Ramos (cell line): Measurements from ENCODE around the gene TAS2R40.
"Not testable (repeated sequence)": the region's sequence is repeated elsewhere in the genome, so short reads cannot be mapped to it uniquely, and the experiment has no call there.

ENCODE experiments used
- in situ Hi-C: fragments of 300-500 bp; cut with MboI; formaldehyde crosslinking; loops from one replicate; pipeline ENCODE4 v1.14.3; 2022; ENCODE audit warnings: low sequenced_read_pairs; ENCODE audit not compliant: unreplicated experiment

The TAS2R40 gene

DNA sequence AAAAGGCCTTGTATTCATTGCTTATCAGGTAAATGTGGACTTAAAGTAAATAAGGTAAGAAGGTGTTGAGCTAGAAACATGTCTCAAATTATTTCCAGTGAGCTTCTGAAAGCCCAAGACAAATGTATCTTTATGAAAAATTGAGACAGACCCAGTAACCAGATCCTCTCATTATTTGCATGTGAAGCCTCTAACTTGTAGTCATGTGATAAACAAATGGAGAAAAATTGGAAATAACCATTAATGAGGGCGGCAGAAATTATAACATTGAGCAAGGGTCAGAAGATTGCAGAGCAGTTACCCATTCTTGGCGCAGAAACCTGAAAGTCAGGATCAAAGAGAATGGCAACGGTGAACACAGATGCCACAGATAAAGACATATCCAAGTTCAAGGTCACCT lies at the start of gene TAS2R40:
TSS of gene TAS2R40 (plus strand) at position 301 of the 400 bp plus-strand sequence. CDS start at position 343, 42 bp downstream.
- in situ Hi-C loops: no loop called here

GRCh38 chr7:143172354-143172753 lies 49.5 kb upstream of the TAS2R40 start:
- in situ Hi-C loops: no loop called here

DNA sequence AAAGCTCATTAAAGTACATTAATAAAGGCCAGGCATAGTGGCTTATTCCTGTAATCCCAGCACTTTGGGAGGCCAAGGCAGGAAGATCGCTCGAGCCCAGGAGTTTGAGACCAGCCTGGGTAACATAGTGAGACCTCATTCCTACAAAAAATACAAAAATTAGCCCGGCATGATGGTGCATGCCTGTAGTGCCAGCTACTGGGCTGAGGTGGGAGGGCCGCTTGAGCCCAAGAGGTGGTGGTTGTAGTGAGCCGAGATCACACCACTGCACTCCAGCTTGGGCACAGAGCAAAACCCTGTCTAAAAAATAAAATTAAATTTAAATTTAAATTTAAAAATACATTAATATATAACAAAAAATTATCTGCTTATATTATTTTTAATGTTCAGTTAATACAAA lies 45.7 kb upstream of the TAS2R40 start:
- in situ Hi-C loops: no loop called here

DNA sequence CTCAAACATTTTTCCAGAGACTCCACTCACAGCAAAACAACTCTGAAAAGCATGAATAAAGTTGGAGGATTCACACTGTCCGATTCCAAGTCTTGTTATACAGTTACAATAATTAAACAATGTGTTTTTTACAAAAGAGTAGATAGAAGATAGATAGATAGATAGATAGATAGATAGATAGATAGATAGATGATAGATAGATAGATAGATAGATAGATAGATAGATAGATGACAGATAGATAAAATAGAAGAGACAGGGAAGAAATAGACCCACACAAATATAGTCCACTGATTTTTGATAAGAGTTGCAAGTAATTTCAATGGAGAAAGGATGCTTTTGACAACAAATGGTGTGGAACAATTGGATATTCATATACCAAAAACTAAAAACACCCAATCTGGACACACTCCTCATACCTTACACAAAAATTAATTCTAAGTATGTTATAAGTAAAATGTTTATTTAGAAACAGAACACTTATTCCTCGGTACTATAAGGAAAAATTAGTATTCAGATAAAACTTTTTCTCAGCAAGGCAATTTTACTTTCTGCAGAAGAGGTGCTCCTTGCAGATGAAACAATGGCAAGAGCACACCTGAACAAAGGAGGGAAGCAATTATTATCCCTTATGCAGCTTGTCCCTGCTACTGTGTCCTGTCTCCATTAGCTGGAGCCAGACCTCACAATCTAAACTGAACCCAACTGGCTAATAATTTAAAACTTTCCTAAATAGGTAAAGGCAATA lies 44.3 kb upstream of the TAS2R40 start:
- in situ Hi-C loops: no loop called here

GRCh38 chr7:143180771-143181170 lies 41.1 kb upstream of the TAS2R40 start:
- in situ Hi-C loops: not testable (repeated sequence)

GRCh38 chr7:143181349-143181748 lies 40.5 kb upstream of the TAS2R40 start:
- in situ Hi-C loops: no loop called here

DNA sequence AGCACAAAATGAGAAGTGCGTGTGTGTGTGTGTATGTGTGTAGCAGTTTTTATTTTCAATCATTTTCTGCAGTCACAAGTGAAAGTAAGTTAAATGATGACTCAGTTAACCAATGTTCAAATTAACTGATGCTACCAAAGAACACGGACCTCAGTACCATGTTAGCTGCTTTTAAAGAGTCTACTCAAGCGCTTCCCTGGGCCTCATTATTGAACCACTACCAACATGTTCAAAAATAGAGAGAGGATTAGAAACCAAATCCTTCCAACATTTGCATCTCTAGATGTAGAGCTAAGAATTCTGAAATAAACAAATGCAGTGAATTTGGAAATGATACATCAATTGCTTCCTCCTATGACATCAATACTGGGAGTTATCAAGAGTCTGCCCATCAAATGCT lies 38.8 kb upstream of the TAS2R40 start, which contains the start of gene TAS2R39:
TSS of gene TAS2R39 (plus strand) at position 396 of the 400 bp plus-strand sequence. CDS start at position 396, 0 bp downstream.
- in situ Hi-C loops: no loop called here

- in situ Hi-C loops: no loop called here
Observed at GRCh38 chr7:143185551-143185950, 36.3 kb upstream of the TAS2R40 start.

DNA sequence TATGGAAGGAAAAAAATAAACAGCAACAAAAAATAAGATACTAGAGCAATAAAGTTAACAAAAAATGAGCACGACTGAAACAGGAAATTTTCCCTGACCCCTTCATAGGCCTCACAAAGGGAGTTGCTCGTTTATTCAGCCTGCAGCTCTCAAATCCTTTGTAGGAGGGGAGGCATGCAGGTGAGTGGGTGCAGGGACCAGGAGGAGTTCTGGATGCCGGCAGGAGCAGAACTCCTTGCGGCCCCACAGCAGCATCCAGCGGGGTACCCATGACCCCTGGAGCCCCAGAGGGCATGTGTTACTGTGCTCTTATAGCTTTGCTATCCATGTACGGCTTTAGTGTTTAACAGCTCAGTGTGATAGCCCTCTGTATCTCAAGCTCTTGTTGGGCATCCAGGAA lies 32.8 kb upstream of the TAS2R40 start:
- in situ Hi-C loops: no loop called here

- in situ Hi-C loops: no loop called here
Observed at GRCh38 chr7:143193880-143194279, 28.0 kb upstream of the TAS2R40 start.

DNA sequence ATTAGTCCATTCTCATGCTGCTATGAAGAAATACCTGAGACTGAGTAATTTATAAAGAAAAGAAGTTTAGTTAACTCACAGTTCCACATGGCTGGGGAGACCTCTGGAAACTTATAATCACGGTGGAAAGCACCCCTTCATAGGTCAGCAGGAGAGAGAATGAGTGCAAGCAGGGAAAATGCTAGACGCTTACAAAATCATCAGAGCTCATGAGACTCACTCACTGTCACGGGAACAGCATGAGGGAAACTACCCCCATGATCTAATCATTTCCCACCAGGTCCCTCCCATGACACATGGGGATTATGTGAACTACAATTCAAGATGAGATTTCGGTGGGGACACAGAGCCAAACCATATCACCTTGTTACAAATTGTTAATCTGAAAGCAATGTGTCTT lies 22.8 kb upstream of the TAS2R40 start:
- in situ Hi-C loops: no loop called here

DNA sequence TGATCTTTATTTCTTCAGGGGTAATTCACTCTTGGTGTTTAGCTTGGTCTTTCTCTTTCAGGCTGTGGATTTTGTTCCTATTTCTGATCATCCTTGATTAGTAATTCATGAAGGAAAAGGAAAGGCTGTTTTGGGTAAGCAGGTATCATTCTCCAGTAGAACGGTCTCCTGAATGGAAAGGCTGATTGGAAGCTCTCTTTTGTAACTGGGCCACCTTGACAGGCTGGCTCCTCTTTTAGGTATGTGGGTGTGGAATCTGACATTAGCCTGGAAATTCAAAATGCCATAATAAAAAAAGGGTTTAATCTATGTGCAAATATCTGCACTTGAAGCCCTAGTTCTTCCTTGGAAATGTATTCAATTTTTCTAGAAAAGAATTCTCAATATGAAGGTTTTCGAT lies 19.7 kb upstream of the TAS2R40 start:
- in situ Hi-C loops: no loop called here

DNA sequence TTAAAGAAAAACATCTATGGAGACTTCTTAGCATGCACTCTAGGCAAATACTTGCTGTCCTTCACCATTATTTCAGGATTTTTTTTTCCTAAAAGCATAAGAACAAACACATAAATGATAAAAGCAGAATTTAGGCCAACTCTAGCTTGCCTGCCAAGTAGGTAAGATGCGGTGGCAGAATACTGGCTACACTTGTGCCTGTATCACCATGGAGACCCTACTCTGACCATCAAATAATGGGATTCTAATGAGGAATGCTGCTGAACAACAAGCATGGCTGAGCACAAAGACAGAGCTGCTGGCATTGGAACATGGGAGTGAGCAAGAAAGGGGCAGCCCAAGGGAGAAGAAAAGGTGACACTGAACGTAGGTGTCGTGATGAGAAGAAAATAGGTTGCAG lies 18.5 kb upstream of the TAS2R40 start:
- in situ Hi-C loops: no loop called here

DNA sequence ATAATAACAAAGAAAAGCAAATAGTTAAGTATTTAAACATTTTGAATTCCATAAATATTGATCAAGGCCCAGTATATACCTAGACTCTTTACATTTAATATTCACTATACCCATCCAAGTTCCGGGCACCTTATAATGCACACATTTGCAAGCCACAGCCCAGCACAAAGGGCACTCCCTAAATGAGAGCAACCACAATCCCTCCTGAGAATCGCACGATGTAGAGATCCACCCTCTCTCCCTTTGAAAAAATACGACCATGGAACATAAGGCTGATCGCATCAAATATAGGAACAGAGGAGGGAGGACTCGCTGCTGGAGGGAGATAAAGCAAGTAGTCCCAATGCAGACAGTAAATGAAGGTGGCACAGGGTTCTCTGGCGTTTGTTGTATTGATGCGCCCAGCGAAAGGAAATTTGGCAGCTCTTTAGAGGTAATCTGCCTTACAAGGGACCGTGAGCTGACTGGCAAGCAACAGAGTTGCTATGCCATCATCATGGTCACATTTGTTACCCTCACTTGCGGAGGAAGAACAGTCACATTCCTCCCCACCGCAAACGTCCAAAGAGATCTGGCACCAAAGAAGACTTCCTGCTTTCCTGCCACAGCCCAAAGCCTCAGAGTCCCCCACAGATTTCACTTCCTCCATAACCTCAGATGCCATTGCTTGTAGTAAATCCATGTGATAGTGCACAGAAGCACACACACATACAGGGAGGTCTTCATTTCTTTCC lies 16.1 kb upstream of the TAS2R40 start:
- in situ Hi-C loops: no loop called here

DNA sequence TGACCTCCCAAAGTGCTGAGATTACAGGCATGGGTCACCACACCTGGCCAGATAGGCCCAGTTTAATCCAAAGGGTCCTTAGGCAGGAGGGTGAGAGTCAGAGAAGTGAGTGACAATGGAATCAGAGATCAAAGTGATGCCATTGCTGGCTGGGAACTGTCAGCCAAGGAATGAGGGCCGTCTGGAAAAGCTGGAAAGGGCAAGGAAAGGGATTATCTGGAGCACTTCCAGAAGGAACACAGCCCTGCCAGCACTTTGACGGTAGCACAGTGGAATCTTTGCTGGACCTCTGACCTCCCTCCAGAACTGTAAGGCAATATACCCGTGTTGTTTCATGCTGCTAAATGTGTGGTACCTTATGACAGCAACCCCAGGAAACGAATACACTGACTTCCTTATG lies 11.3 kb upstream of the TAS2R40 start:
- in situ Hi-C loops: loop anchor here (5.0 to 10.0 kb wide), 3 partner anchors 203 to 586 kb away; no protein-coding TSS in a partner anchor

DNA sequence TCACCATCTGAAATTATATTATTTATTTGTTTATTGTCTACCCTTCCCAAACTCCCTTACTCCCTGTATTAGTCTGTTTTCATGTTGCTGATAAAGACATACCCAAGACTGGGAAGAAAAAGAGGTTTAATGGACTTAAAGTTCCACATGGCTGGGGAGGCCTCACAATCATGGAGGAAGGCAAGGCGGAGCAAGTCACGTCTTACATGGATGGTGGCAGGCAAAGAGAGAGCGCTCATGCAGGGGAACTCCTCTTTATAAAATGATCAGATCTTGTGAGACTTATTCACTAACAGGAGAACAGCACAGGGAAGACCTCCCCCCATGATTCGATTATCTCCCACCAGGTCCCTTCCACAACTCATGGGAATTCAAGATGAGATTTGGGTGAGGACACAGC lies 8.4 kb upstream of the TAS2R40 start:
- in situ Hi-C loops: loop anchor here (5.0 to 10.0 kb wide), 3 partner anchors 206 to 589 kb away; no protein-coding TSS in a partner anchor

GRCh38 chr7:143214789-143215679 lies 6.8 kb upstream of the TAS2R40 start:
- in situ Hi-C loops: loop anchor here (5.0 to 10.0 kb wide), 3 partner anchors 208 to 590 kb away; no protein-coding TSS in a partner anchor

GRCh38 chr7:143216151-143216550 lies 5.7 kb upstream of the TAS2R40 start:
- in situ Hi-C loops: loop anchor here (10.0 kb wide), 2 partner anchors 341 to 591 kb away; no protein-coding TSS in a partner anchor

DNA sequence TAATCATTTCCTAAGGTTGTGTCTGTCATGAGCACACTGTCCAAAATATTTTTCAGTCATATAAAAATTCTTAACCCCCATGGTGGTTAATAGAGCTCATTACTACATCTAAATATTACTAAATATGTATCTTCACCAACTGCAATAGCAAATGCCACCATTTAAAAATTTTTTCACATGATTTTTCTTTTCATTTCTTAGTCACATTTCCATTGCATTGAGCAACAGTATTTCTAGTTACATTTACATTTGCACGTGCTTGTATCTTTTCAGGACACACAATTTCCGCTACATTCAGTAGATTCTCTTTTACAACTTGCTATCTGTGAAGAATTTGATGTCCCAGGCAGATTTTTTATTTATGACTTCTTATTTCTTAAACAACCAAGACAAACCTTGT lies 5.2 kb upstream of the TAS2R40 start:
- in situ Hi-C loops: loop anchor here (10.0 kb wide), 2 partner anchors 342 to 592 kb away; no protein-coding TSS in a partner anchor

- in situ Hi-C loops: loop anchor here (10.0 kb wide), 2 partner anchors 343 to 593 kb away; no protein-coding TSS in a partner anchor
Observed at GRCh38 chr7:143217806-143218205, 4.0 kb upstream of the TAS2R40 start.
